ENCODE measurements around the gene RASAL2. TPM values are rescaled to one million over a fixed set of nuclear protein-coding genes. Genes with fewer than 3 reads are reported as not detected.

Gene RASAL2
- total and polyA plus RNA-seq, 9 of the 15 experiments (the other 6 are each of a cell fraction or from before 2014, with no cell fraction given) = 0.13 to 1.0 (median 0.62) TPM

DNA sequence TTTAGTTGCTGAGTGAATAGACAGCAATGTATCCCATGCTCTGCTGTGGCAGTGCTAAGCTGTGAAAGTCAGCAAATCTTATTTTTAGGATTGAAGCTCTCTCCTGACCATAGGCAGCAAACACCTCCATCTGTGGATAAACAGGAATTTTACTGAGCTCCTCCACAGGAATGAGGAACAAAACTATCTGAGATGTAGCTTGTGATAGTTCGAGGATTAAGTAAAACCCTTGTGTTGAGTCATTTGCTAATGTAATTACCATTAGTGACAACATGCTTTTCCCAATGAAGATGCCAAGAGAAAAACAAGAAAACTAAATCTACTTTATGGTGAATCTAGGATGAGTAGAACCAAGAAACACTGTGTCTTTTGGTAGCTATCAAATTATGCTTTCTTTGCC lies 280.1 kb downstream of the RASAL2 start:
- H3K4me1 ChIP-seq (replicated peaks in 1 of 2; ENCODE audit: control insufficient read depth in 2 of 2, insufficient read depth in 2 of 2, low read length in 2 of 2) = no peaks in the 10 kb centered on the region
- FAIRE-seq = no peak
- H3K9ac ChIP-seq (ENCODE audit: insufficient read depth in 1 of 2, low read depth in 2 of 2, low read length in 2 of 2) = no peak overlapping the region
- CTCF ChIA-PET (ENCODE audit: low intra/inter-chr PET ratio) = no interaction called here
- BruUV-seq (replicated peaks) = no TSS peak
- no peaks in the 10 kb centered on the region for H3K36me3 ChIP-seq (ENCODE audit: control insufficient read depth, insufficient read depth, low read length)
- no peak overlapping the region for H3K27ac ChIP-seq (ENCODE audit: extremely low read depth, low read depth, low read length)
- POLR2A ChIA-PET = no interaction called here
- DNase-seq (ENCODE audit: extremely low read depth in 1 of 4, low spot score in 3 of 4) = no peak
- intact Hi-C loops (cut with micrococcal nuclease) = no loop called here
- 6% methylated on average over 1 of the region's 1 CpG for WGBS (ENCODE audit: insufficient coverage, low coverage, missing lambda C conversion rate)
- no peak overlapping the region for H3K4me2 ChIP-seq (ENCODE audit: insufficient read depth, low read length)
- H3K79me2 ChIP-seq (ENCODE audit: control insufficient read depth, insufficient read depth, low read length) = no peaks in the 10 kb centered on the region
- H2AFZ ChIP-seq (ENCODE audit: low read depth, low read length) = no peak overlapping the region
- no peaks in the 10 kb centered on the region for H4K20me1 ChIP-seq (replicated peaks; ENCODE audit: control insufficient read depth, insufficient read depth, low read length)
- in situ Hi-C loops (cut with MboI) = no loop called here
- no peaks in the 10 kb centered on the region for H3K9me1 ChIP-seq (ENCODE audit: control insufficient read depth, insufficient read depth, low read length)
- no peaks in the 10 kb centered on the region for H3K9me3 ChIP-seq (replicated peaks; ENCODE audit: control insufficient read depth, insufficient read depth, low read depth, low read length)
- H3K27me3 ChIP-seq (ENCODE audit: control insufficient read depth in 2 of 2, insufficient read depth in 2 of 2, low read length in 2 of 2) = no peaks in the 10 kb centered on the region
- ATAC-seq = no peak
- H3K4me3 ChIP-seq = no peak overlapping the region
- TF ChIP-seq, protein P1, sequence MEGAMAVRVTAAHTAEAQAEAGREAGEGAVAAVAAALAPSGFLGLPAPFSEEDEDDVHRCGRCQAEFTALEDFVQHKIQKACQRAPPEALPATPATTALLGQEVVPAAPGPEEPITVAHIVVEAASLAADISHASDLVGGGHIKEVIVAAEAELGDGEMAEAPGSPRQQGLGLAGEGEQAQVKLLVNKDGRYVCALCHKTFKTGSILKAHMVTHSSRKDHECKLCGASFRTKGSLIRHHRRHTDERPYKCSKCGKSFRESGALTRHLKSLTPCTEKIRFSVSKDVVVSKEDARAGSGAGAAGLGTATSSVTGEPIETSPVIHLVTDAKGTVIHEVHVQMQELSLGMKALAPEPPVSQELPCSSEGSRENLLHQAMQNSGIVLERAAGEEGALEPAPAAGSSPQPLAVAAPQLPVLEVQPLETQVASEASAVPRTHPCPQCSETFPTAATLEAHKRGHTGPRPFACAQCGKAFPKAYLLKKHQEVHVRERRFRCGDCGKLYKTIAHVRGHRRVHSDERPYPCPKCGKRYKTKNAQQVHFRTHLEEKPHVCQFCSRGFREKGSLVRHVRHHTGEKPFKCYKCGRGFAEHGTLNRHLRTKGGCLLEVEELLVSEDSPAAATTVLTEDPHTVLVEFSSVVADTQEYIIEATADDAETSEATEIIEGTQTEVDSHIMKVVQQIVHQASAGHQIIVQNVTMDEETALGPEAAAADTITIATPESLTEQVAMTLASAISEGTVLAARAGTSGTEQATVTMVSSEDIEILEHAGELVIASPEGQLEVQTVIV (CRISPR knock-in tag; IDR thresholded peaks at IDR 0.05; ENCODE audit: borderline replicate concordance) = no peak
- TF ChIP-seq, protein P2, sequence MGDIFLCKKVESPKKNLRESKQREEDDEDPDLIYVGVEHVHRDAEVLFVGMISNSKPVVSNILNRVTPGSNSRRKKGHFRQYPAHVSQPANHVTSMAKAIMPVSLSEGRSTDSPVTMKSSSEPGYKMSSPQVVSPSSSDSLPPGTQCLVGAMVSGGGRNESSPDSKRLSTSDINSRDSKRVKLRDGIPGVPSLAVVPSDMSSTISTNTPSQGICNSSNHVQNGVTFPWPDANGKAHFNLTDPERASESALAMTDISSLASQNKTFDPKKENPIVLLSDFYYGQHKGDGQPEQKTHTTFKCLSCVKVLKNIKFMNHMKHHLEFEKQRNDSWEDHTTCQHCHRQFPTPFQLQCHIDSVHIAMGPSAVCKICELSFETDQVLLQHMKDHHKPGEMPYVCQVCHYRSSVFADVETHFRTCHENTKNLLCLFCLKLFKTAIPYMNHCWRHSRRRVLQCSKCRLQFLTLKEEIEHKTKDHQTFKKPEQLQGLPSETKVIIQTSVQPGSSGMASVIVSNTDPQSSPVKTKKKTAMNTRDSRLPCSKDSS (IDR thresholded peaks at IDR 0.05; ENCODE audit: low read depth, partially characterized antibody) = no peak
- TF ChIP-seq FOXJ2 (tag; IDR thresholded peaks at IDR 0.05) = no peak
- no peak for TF ChIP-seq NEUROD1 (IDR thresholded peaks at IDR 0.05; ENCODE audit: borderline replicate concordance, low read depth, low read length, partially characterized antibody)
- TF ChIP-seq IRF2 (CRISPR knock-in tag; IDR thresholded peaks at IDR 0.05) = no peak
- no peak for TF ChIP-seq MECOM (CRISPR knock-in tag; IDR thresholded peaks at IDR 0.05)
- TF ChIP-seq BCL6 (CRISPR knock-in tag; IDR thresholded peaks at IDR 0.05) = no peak
- no peak for TF ChIP-seq FUS (optimal IDR thresholded peaks at IDR 0.05; ENCODE audit: low read depth, low read length)
- no peak for TF ChIP-seq SMARCA5 (IDR thresholded peaks at IDR 0.05)

All from K562 (cell line).